GM20000 (cell line): ENCODE data around the gene EML6.
A peak's percentile ranks its signal among the peaks of the same experiment; 100 is the strongest.

Experiments used
- DNase-seq: peaks from one replicate; pipeline ENCODE4 v3.0.0; 2012; ENCODE audit warnings: low spot score
- CTCF ChIP-seq: IDR thresholded peaks from 2 replicates; pipeline ENCODE4 v1.5.1; 2012; ENCODE audit warnings: mild to moderate bottlenecking, control low read depth; ENCODE audit errors: extremely low read depth, missing control alignments

Gene EML6

GRCh38 chr2:54945391-54946219 lies 222.1 kb downstream of the EML6 start:
- no peak for TF ChIP-seq CTCF
- peak; percentile 59 for DNase-seq

- DNase-seq: no peak
- no peak for TF ChIP-seq CTCF
These were observed 222.9 kb downstream of the EML6 start for GRCh38 chr2:54946220-54946805.

DNA sequence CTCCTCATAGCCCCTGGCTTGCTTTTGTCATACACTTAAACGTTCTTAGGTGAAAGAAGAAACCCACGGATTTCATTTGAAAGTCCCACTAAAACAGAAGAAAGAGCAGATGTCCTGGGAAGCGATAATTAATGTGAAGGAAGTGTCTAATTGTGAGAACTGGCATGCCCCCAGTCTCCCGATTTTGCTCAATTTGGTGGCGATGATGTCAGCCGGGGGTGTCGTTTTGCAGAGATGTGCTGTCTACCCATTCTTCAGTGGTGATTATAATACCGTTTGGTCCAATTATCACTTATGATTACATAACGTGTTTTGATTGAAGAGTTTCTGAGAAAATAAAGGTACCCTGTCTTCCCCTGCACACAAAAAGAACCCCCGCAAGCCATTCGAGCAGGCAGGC lies 223.7 kb downstream of the EML6 start:
- no peak for DNase-seq
- no peak for TF ChIP-seq CTCF

- DNase-seq: no peak
- no peak for TF ChIP-seq CTCF
These were observed 224.2 kb downstream of the EML6 start for GRCh38 chr2:54947646-54948045.

DNA sequence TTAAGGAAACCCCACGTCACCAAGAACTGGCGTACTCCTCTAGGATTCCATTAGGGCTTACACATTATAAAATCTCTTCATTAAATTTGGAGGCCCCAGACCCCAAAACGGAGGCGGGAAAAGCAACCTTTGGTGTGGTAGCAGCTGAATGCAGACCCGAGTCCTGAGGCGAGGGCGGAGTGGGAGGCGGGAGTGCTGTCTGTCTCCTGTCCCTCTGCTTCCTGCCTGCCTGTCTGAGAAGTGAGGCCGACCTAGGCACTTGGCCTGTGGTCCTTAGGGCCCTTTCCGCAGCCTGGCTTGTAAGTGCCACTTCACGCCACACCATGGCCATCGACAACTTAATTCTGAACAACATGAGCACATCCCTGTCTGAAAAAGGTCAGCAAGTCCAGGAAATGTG lies 224.7 kb downstream of the EML6 start:
- DNase-seq: no peak
- no peak for TF ChIP-seq CTCF

GRCh38 chr2:54949431-54949830 lies 226.0 kb downstream of the EML6 start:
- no peak for TF ChIP-seq CTCF
- no peak for DNase-seq

GRCh38 chr2:54950811-54951210 lies 227.3 kb downstream of the EML6 start:
- DNase-seq: no peak
- no peak for TF ChIP-seq CTCF
